GM21619 (cell line): ENCODE data around the gene PHOX2B.
"Not testable (repeated sequence)": the region's sequence is repeated elsewhere in the genome, so short reads cannot be mapped to it uniquely, and the experiment has no call there.

Experiments
- ATAC-seq: cut with Tn5 transposase; IDR thresholded peaks from one replicate; pipeline ENCODE4 v1.9.1; 2021; ENCODE audit not compliant: unreplicated experiment

The PHOX2B gene

GRCh38 chr4:41748074-41748570 lies 403 bp downstream of the PHOX2B start:
- ATAC-seq: no peak

DNA sequence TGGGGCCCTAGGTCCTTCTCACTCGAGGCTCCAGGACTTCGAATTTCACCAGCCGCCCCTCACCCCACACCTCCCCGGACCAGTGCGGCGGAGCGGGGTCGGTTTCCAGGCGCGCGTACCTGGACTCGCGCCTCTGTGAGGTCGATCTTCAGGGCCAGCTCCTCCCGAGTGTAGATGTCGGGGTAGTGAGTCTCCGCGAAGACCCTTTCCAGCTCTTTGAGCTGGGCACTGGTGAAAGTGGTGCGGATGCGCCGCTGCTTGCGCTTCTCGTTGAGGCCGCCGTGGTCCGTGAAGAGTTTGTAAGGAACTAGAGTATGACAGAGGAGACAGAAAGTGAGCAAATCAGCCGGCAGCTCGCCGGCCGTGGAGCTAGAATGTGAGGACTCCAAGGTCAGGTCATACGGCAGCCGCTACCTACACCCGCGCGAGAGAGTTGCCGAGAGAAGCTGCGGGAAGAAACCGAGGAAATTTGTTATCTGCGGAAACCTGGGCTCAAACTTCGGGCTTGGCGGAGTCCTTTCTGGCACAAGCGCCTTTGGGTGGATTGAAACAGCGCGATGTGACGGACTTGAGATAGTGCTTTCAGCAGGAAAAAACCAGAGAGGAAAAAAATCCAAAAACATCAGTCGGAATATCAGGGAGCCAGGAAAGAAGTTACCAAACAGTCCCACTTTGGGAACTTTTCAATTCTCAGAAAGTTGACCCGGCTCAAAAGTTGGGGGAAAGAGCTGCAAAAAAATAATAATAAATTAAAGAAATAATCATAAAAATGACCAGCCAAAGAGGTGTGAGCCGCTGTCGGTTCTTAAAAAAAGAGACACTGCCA lies 1.1 kb downstream of the PHOX2B start:
- ATAC-seq: no peak

GRCh38 chr4:41746440-41747229 lies 1.9 kb downstream of the PHOX2B start:
- no peak for ATAC-seq

DNA sequence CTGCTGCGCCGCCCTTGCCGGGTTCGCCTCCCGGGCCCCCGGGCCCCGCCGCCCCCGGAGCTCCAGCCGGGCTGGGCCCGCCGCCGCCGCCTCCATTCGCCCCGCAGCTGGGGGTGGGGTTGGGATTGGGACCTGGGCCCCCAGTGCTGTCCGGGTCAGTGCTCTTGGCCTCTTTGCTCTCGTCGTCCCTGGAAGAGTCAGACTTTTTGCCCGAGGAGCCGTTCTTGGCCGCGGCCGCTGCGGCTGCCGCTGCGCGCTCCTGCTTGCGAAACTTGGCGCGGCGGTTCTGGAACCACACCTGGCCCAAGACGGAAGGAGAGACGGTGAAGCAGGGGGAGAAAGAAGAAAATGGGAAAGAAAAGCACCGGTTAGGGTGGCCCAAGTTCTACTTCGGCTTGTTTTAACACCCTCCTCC lies 2.5 kb downstream of the PHOX2B start:
- ATAC-seq: no peak

DNA sequence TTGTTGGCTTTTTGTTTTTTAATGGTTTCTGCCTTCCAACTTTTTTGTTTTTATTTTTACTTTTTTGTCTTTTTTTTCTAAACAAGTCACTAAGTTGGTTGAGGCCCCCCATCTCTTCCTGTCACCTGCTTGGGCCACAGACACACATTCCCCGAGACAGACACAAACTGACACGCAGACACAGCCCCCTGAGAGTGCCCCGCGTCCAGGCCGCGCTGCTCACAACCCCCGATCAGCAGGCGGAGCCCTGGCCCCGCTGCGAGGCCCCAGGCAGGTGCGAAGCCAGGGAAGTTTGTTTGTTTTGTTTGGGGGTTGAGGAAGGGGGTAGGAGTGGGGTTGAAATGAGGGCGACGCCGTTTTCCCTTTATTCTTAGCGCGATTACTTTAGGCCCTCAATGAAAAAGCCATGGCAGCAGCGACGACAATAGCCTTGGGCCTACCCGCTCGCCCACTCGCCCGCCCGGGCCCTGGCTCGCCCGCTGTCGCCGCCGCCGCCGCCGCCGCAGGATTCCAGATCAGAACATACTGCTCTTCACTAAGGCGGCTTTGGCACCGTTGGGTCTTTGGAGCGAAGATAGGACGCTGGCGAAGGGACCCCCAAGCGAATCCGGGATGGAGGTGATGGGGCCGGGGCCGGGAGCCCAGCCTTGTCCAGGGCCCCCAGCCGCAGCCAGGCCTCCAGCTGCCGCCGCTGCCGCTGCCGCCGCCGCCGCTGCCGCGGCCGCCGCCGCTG lies 3.1 kb downstream of the PHOX2B start:
- no peak for ATAC-seq

- ATAC-seq: no peak
Observed at GRCh38 chr4:41744572-41745291, 3.8 kb downstream of the PHOX2B start.

GRCh38 chr4:41741354-41741753 lies 7.2 kb downstream of the PHOX2B start:
- ATAC-seq: no peak

DNA sequence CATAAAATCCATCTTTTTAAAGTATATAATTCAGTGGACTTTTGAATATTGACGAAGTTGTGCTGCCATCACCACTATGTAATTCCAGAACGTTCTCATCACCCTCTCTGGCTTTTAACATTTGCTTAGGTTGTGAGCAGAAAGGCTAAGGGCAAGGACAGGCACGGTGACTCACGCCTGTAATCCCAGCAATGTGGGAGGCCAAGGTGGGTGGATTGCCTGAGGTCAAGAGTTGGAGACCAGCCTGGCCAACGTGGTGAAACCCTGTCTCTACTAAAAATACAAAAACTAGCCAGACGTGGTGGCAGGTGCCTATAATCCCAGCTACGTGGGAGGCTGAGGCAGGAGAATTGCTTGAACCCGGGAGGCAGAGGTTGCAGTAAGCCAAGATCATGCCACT lies 11.0 kb downstream of the PHOX2B start:
- not testable (repeated sequence) for ATAC-seq

- no peak for ATAC-seq
Observed at GRCh38 chr4:41734371-41734770, 14.2 kb downstream of the PHOX2B start.

DNA sequence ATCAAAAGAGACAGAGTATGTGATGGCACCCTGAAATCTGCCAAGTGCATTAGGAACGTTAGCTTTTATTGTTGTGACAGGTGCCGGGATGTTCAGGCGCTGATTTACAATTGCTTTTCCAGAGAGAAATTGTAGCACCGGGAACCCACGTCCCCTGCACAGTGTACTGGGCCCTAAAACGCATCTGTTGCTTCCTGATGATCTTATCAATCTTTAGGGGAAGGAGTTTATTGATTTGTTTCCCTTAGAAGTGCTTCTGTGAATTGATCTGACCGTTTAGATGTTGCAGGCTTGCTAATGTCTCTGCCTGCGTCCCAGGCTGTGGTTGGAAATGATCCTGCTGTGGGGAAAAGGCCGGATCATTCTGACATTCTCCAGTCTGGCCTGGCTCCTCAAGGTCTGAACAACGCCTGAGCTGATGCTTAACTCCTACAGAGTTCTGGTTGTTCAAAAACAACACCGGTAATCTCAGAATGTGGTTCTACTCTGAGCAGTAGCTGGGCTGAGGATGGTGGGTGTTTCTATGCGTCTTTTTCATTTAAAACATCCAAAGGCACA lies 16.9 kb downstream of the PHOX2B start:
- no peak for ATAC-seq

- ATAC-seq: no peak
Observed at GRCh38 chr4:41728573-41728913, 20.0 kb downstream of the PHOX2B start.

DNA sequence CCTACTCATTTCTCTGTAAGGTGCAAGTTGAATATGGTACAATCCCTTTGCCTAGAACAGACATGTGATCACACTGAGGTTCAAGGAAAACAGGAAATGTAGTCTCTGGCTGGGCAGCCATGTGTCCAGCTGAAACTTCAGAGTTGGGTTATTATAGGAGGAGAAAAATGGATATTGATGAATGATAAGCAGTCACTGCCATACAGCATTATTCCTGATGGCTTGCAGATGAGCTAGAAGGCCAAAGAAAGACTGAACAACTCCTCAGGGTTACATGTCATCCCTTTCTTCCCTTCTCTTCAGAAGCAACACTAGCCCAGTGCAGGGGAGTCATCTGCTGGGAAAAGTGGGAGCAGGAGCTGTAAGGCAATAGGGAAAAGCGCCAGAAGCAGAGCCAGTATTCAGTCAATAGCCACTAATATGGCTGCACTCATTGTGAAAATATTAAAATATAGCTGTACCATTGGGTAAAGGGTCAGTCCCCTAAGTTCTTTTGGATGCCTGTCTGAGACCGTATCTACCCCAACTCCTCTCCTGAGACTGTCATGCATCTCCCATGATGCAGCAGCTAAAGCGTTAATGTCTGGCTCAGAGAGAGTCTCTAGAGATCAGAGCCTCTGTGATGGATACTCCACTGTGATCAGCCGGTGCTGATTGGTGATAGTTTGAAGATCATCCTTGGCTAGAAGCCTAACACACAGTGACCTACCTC lies 20.5 kb downstream of the PHOX2B start:
- ATAC-seq: no peak

GRCh38 chr4:41725254-41725653 lies 23.3 kb downstream of the PHOX2B start:
- ATAC-seq: no peak

DNA sequence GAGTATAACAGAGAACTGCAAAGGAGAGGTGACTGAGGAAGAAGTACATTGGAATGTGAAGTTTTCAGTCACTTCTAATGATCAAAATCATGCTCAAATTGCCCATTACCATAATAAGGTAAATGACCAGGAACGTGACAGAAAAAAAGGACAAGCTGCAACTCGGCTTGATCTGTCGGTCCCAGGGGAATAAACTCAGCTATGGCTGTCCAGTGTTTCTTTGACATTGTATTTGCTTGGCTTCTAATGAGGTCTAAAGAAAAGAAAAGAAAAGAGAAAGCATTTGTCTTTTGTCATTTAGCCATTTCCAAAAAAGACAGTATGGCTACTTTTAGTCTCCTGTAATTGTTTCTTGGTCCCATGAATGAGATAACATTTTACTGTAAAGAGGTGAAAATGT lies 25.2 kb downstream of the PHOX2B start:
- ATAC-seq: no peak

DNA sequence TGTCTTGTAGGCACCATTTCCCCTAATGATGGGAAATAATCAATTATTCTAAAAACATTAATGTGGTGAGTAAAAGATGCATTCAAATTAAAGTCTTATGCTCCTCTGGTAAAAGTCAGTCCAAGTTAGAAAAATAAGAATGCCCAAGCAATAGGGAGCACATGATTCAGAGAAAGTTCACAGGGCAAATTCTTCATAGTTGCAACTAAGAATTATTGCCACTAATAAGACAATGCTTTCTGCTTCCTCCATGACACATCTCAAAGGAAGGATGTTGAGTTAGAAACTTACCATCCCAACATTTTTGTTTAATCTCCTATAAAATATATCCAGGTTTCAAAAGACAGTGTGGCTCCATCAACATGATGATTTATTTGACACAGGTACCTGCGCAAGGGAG lies 26.3 kb downstream of the PHOX2B start:
- no peak for ATAC-seq

DNA sequence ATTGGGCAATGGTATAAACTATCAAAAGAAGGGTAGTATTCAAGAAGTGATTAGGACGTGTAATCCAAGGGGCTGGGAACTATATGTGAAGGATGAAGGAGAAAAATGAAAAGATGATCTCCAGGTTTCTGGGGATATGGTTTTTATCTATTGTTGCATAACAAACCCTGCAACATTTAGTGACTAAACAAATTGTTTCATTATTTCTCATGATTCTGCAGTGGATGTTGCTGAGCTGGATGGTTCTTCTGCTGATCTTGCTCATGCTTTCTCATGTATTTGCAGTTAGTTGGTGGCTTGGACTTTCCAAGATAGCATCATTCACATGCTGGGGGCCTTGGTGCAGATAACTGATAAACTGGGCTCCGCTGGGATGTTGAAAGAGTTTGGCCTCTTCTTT lies 29.1 kb downstream of the PHOX2B start:
- no peak for ATAC-seq

DNA sequence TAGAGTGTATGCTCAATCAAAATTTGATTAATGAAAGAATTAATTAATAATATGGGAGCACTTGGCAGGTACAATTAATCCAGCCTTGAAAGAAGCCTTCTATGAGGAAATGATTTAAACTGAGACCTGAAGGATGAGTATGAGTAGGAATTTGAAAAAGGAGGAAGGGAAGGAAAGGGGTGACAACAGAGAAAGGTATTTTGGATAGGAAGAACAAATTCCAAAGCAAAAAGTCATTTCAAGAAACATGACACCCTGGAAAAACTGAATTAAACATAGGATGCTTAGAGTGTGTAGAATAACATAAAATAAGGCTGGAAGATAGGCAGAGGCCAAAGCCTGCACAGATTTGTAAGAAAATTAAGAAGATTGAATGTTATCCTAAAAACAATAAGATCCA lies 29.6 kb downstream of the PHOX2B start:
- no peak for ATAC-seq

DNA sequence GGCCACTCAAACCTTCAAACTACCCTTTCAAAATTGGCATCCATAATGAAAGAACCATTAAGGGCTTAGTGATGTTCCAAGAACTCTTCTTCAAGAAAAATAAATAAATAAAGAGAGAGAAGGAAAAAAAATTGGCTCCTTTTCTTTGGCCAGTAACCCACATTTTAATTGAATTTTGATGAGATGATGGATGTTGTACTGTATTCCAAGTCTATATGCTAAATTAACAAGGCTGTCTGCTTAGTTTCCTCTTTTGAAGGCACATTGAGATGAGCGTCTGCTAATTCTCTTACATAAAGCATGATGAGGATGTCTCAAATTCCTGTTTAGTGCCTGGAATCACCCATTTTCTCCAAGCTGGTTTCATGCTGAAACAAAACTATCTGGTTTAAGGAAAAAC lies 33.4 kb downstream of the PHOX2B start:
- ATAC-seq: no peak

DNA sequence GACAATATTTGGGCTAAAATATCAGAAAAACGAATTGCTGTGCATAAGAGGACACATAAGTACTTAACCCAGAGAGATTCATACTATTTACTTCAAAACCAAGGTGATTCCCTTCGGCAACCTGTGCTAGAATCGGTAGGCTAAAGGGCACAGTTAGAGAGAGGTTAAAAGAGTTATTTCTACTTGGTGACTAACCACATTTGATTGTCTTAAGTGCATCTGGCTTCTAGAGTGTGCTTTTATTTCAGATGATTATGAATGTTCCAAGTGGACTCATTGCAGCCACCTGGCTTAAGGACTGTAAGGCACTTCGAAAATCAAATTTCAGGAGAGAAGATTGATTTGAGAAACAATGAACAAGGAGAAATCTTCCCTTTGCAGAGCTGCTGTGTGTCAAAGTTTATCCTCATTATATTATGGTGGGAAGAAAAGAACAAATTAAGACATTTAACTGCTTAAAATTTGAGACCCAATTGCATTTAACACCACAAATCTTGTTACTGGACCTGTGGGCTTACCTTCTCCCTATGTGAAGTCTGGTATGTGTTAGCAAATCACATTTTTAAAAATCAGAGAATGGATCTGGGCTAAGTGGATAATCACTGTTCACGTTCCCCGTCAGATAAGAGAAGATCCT lies 34.0 kb downstream of the PHOX2B start:
- ATAC-seq: no peak

- no peak for ATAC-seq
Observed at GRCh38 chr4:41713768-41714167, 34.8 kb downstream of the PHOX2B start.
